GM13977 (cell line): ENCODE results near the gene ERBB4.

ENCODE experiments used
- DNase-seq: peaks from one replicate; pipeline ENCODE4 v3.0.0; 2012; ENCODE audit warnings: low spot score
- in situ Hi-C: fragments of 300-500 bp; cut with MboI; formaldehyde crosslinking; loops from one replicate; pipeline ENCODE4 v1.12.0; 2022; ENCODE audit warnings: low sequenced_read_pairs, low pct_unique_long_range_greater_than_20kb, mixed read lengths, inconsistent platforms; ENCODE audit not compliant: unreplicated experiment
- TF ChIP-seq, protein P1 (sequence below): IDR thresholded peaks from 2 replicates; pipeline ENCODE4 v1.5.1; 2012; ENCODE audit warnings: mild to moderate bottlenecking, control low read depth; ENCODE audit not compliant: insufficient read depth; ENCODE audit errors: extremely low read depth, missing control alignments

Gene ERBB4

DNA sequence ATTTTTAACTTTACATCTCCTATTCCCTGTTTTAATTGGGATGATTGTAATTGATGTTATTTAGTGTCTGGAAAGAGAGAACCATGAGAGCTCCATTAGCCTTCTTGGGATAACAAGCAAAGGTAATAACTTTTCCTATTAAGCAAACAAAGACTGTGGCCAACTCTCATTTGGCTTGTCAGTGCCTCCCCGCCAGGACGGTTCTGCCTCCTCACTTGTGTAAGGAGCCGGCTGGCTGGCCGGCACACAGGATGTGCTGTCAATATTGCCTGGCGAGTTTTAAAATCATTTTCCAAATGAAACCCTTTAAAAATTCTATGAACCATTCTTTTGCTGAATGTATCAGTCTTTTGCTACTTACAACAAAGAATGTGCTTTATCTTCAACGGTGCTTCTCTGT lies 1083.9 kb downstream of the ERBB4 start:
- no peak for DNase-seq
- TF ChIP-seq, protein P1, sequence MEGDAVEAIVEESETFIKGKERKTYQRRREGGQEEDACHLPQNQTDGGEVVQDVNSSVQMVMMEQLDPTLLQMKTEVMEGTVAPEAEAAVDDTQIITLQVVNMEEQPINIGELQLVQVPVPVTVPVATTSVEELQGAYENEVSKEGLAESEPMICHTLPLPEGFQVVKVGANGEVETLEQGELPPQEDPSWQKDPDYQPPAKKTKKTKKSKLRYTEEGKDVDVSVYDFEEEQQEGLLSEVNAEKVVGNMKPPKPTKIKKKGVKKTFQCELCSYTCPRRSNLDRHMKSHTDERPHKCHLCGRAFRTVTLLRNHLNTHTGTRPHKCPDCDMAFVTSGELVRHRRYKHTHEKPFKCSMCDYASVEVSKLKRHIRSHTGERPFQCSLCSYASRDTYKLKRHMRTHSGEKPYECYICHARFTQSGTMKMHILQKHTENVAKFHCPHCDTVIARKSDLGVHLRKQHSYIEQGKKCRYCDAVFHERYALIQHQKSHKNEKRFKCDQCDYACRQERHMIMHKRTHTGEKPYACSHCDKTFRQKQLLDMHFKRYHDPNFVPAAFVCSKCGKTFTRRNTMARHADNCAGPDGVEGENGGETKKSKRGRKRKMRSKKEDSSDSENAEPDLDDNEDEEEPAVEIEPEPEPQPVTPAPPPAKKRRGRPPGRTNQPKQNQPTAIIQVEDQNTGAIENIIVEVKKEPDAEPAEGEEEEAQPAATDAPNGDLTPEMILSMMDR: no peak
- in situ Hi-C loops: no loop called here

- DNase-seq: no peak
- TF ChIP-seq, protein P1: no peak
- in situ Hi-C loops: no loop called here
These were observed 1085.2 kb downstream of the ERBB4 start for GRCh38 chr2:211453311-211453887.

DNA sequence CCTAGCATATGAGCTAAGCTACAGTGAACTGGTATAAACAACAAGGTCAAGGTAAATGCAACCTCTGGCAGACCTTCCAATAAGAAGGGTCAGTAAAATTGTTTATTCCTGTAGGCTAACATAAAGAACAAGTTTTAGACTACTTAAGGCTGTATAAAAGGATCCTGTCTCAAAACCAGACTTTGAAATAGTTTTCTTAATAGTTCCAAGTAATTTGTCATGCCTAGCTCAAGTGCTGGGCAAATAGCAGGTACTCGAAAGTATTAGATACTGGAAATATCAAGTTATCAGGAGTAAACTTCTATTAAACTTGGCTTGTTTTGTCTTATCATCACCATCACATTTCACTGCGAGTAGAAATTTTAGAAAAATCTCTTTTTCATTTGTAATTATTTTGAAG lies 1087.0 kb downstream of the ERBB4 start:
- TF ChIP-seq, protein P1: no peak
- in situ Hi-C loops: no loop called here
- no peak for DNase-seq

DNA sequence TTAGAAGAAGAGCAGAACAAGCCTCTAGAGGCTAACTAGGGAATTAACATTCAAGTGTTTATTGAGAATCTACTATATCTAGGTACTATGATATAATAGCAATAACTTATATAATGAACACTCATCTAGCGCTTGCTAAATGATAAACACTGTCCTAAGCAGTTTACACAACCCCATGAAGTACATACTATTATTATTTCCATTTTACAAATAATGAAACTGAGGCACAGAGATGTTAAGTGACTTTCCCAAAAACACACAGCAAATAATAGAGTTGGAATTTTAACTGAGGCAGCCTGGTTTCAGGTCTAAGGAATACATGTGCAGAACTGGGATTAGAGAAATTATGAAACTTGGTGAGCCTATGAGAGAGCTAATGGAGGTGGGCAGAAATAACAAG lies 1088.8 kb downstream of the ERBB4 start:
- TF ChIP-seq, protein P1: no peak
- DNase-seq: no peak
- in situ Hi-C loops: no loop called here

DNA sequence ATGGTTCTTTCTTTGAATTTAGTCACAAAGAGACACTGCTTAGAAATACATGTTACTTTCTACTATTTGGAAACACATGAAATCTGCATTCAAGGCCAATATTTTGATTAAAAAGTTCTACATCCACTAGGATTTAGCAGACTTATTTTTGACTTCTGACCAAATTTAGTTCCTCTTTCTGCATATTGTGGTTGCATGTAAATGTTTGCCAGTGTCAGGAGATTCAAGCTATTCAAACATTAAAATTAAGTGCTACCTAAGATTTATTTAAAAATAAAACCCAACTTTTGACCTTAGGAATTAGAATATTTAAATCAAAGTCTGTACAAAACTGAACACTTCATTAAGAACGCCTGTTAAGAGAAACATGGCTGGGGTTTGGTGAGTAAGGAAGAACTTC lies 1091.1 kb downstream of the ERBB4 start:
- TF ChIP-seq, protein P1: no peak
- no peak for DNase-seq
- in situ Hi-C loops: no loop called here

DNA sequence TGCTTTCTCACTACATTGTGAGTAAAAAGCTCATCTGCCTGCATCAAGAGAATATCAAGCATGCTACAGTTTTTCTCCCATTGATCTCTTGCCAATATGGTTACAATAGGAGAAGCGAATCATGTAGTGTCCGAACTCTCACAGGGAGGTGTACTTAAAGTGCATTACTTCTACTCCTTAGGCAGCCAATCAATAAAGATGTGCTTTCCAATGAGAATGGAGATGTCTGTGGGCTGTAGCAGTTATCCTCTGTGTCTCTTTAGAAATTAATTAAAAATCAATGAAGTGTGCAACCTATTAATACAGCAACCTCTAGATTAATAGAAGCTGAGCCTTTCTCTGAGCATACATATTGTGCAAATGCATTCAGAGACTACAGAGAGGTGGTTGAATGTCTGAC lies 1098.5 kb downstream of the ERBB4 start:
- TF ChIP-seq, protein P1: no peak
- DNase-seq: no peak
- in situ Hi-C loops: no loop called here

DNA sequence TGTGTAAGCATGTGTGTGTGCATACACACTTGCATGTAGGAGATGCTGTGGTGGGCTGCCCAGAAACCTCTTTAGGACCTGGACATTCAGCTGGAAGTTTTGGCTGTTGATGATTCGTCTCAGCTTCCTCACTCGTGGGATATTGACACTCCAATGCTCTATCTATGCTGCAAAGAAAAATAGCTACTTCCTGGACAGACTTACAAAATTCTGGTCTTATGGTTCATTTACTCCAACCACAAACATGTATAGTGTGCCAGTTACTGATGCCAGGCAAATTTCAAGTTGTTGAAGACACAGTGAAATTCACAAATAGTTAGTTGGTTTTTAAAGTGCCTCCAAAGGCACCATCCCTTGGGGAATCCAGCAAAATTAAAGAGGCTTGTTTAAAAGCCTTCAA lies 1099.6 kb downstream of the ERBB4 start:
- in situ Hi-C loops: no loop called here

More for the DNA sequence above, 1099.6 kb downstream of the ERBB4 start:
- no peak for DNase-seq
- TF ChIP-seq, protein P1: no peak
